ENCODE data around the gene PDPR.
"Not testable (repeated sequence)": the region's sequence is repeated elsewhere in the genome, so short reads cannot be mapped to it uniquely, and the experiment has no call there.

The PDPR gene

GRCh38 chr16:70113982-70114826 is at the start of gene PDPR:
Gene PDPR (plus strand): TSS chr16:70114332. CDS start chr16:70120493, 6,161 bp downstream.
- peak; percentile 89 for DNase-seq (ENCODE audit: low read depth)

GRCh38 chr16:70064841-70065370 is 49.2 kb upstream of the PDPR start:
- DNase-seq (ENCODE audit: low read depth): peak; percentile 61

DNA sequence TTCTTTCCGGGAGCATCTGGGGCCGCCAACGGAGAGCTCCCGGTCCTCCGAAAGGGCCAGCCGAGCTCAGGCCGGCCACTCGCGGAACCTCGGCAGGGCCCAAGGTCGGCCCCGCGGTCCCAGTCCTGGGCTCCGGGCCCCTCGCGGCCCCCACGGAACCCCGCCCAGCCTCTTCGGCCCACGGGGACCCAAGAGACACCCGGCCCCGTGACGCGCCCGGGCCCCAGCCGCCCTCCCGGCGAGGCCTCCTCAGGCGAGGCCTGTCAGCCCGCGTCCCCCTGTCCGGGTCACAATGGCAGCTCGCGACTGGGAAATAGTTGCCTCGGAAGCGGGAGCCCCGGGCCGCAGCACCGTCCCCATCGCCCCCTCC is 48.8 kb upstream of the PDPR start:
- DNase-seq (ENCODE audit: low read depth): not testable (repeated sequence)

DNA sequence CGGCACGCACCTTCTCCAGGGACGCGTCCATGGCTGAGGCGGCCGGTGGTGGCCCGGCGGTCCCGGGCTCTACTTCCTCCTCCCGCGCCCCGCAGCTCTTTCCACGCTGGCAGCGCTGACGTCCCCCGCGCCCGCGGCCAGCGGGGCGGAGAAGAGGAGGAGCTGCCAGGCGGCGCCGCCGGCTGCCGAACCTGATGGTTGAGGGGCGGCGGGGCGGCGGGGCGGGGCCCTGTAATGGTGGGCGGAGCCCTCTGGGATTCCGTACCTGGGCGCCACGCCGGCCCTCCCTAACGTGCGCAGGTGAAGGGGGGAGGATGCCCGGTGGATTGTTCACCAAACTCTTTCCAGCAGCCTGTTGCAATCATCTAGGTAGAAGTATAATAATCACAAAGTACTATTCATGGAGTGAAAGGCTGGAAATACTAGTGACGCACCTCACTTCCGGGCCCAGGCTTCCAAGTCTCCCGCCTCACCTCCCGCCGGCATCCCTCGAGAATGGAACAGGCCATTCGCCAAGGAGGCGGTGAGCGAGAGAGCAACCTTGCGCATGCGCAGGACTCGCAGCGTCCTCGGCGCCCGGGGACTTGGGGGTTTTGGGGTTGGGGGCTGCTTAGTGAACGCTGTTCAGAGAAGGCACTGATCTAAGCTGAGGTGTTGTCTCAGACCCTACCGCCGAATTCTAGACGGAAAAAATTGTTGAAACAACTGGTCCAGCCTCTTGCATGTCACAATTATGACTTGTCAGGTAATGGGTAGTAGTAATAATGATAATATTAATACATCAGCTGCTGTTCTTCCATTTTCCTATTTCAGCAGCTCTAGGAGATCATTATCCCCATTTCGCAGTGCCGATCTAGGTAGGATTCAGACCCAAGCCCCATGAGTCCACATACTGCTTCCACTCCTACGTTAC is 48.1 kb upstream of the PDPR start:
- DNase-seq (ENCODE audit: low read depth): peak; percentile 92

GRCh38 chr16:70066751-70067150 is 47.4 kb upstream of the PDPR start:
- not testable (repeated sequence) for DNase-seq (ENCODE audit: low read depth)

DNA sequence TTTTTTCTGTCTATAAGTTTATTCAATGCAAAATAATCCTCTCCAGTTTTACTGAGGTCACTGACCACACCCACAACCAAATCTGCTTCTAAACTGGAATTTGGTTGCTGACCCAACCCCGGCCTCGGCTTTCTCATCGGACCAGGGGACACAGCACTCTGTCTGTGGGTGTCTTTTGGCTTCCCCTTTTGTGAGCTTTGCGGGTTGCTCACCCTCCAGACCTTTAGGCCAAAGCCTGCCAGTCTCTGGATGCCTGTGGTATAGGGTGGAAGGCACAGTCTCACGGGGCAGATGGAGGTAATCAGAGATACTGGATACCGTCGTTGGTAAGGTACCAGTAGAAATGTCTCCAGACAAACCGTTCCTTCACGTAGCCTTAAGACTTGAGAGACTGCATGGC is 35.1 kb upstream of the PDPR start:
- not testable (repeated sequence) for DNase-seq (ENCODE audit: low read depth)

GRCh38 chr16:70081219-70081618 is 32.9 kb upstream of the PDPR start:
- not testable (repeated sequence) for DNase-seq (ENCODE audit: low read depth)

- not testable (repeated sequence) for DNase-seq (ENCODE audit: low read depth)
These were observed 30.2 kb upstream of the PDPR start for GRCh38 chr16:70083931-70084330.

DNA sequence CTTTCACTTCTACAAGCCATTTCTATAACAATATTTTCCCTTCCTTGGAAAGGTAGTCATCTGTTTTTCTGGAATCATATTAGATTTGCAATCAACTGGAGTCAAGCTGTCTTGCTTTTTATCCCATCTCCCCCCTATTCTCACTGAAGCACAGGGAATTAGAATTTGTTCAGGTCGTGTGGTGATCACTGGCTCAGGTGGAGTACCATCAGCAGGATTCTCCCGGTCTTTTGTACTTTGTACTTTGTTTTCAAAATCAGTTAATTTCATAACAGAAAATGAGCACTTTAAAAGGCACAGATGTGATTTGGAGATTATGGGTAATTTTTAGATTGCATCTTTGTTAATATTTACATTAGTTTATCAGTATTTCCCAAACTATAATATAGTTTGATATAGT is 26.0 kb upstream of the PDPR start:
- DNase-seq (ENCODE audit: low read depth): not testable (repeated sequence)

DNA sequence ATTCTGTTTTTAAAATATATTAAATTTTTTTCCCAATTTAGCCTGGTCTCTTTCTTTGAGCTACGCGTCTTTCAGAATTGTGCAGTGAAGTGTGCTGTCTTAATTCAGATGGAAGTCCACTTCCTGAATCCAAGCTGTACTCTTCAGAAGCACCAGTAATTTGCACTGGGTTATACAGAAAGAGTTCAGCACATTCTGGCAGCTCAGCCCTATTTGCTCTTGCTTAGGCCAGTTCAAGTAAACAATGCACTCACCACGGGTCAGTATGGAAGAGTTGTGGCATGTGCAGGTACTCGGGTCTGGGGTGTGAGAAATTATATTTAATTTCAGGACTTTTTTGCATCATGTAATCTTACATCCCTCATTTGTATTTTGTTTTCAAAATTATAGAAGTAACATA is 25.3 kb upstream of the PDPR start:
- DNase-seq (ENCODE audit: low read depth): not testable (repeated sequence)

GRCh38 chr16:70089289-70089688 is 24.8 kb upstream of the PDPR start:
- not testable (repeated sequence) for DNase-seq (ENCODE audit: low read depth)

- DNase-seq (ENCODE audit: low read depth): not testable (repeated sequence)
These were observed 23.0 kb upstream of the PDPR start for GRCh38 chr16:70091104-70091503.

- not testable (repeated sequence) for DNase-seq (ENCODE audit: low read depth)
These were observed 20.0 kb upstream of the PDPR start for GRCh38 chr16:70094096-70094495.

GRCh38 chr16:70109583-70110279 is 4.4 kb upstream of the PDPR start:
- not testable (repeated sequence) for DNase-seq (ENCODE audit: low read depth)

GRCh38 chr16:70112162-70112561 is 2.0 kb upstream of the PDPR start:
- not testable (repeated sequence) for DNase-seq (ENCODE audit: low read depth)

GRCh38 chr16:70113599-70113981 is 542 bp upstream of the PDPR start:
- DNase-seq (ENCODE audit: low read depth): not testable (repeated sequence)

DNA sequence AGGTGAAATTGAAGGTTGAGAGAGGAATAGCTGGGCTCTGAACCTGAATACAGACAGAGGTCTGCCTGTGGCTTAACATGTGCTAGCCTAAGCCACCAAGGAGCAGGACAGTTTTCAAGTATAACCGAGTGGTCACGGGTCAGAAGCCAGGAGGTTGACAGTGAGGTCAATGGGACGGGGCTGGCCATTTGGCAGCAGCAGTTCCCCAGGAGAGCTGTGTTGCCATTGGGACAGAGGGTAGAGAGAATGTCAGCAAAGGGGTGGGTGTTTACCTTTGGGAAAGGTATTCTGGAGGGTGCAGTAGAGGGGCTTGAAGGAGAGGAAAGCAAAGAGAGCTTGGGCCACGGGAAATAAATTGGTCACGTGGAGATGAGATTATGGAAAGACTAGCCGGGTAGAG is 4.2 kb downstream of the PDPR start:
- DNase-seq (ENCODE audit: low read depth): not testable (repeated sequence)

DNA sequence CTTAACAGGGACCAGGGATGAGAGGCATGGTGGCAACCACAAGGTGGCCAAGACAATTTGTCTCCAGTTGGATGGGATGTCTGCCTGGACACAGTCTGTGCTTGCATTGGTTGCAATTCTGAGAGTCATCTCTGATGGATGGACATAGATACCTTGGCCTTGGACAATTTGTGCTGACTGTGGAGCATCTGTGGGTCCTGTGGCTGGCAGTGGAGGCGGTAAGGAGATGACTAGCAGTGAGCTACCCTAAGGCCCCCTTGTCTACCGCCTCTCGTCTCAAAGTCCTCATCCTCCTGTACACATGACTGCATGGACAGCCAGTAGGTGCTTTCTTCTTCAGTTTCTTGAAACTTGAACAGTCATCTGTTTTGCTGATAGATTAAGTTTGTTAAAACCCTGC is 4.6 kb downstream of the PDPR start:
- not testable (repeated sequence) for DNase-seq (ENCODE audit: low read depth)

DNA sequence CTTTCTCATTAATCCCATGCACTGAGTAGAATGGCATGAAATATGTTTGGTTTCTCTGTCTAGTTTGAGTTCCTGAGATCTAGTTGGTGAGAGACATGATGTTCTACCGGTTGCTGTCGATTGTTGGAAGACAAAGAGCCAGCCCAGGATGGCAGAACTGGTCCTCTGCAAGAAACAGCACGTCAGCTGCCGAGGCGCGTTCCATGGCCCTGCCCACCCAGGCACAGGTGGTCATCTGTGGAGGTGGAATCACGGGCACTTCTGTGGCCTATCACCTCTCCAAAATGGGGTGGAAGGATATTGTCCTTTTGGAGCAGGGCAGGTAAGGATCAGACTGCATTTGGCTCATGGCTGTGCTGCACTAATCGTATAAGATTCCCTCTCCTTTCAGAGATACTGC is 6.3 kb downstream of the PDPR start:
- not testable (repeated sequence) for DNase-seq (ENCODE audit: low read depth)

- not testable (repeated sequence) for DNase-seq (ENCODE audit: low read depth)
These were observed 9.7 kb downstream of the PDPR start for GRCh38 chr16:70123822-70124221.

DNA sequence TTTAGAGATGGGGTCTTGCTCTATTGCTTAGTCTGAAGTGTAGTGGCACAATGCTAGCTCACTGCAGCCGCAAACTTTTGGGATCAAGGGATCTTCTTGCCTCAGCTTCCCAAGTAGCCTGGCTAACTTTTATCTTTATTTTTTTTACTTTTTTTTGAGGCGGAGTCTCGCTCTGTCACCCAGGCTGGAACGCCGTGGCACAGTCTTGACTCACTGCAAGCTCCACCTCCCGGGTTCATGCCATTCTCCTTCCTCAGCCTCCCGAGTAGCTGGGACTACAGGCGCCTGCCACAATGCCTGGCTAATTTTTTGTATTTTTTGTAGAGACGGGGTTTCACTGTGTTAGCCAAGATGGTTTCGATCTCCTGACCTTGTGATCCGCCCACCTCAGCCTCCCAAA is 12.1 kb downstream of the PDPR start:
- DNase-seq (ENCODE audit: low read depth): not testable (repeated sequence)

DNA sequence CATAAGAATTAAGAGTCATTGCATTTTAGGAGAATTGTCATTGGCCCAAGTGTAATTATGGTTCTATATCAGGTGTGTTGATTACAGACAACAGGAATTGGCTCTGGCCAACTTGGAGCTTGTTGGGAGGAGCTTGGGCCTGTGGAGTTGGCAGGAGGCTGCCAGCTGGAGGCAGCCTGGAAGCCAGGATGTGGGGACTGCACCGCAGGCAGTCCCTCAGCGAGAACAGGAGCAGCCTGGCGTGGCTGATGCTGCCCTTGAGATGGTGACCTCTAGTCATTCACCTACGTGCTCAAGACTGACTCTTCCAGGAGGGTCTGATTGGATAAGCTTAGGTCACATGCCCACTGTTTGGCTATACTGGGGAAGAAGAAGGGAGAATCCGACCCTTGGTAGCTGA is 13.6 kb downstream of the PDPR start:
- not testable (repeated sequence) for DNase-seq (ENCODE audit: low read depth)
